Measurements from ENCODE around the gene IRF1. TPM values are rescaled to one million over a fixed set of nuclear protein-coding genes. Genes with fewer than 3 reads are reported as not detected.

The IRF1 gene
- total RNA-seq, 1 donor = 22.1 TPM

DNA sequence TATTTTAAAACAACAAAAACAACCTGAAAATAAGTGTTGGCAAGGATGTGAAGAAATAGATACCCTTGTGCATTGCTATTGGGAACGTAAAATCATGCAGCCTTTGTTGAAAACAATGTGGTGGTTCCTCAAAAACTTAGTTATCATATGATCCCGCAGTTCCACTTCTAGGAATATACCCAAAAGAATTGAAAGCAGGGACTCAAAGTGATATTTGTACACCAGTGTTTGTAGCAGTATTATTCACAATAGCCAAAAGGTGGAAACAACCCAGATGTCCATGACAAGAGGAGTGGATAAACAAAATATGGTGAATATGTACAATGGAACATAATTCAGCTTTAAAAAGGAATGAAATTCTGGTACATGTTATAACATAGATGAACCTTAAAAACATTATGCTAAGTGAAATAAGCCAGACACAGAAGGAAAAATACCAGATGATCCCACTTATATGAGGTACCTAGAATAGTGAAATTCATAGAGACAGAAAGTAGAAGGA lies 29.0 kb downstream of the IRF1 start:
- TF ChIP-seq CTCF (IDR thresholded peaks at IDR 0.05; ENCODE audit: extremely low read depth, low read depth, low read length) = no peak
- peaks cover 54% of the 10 kb centered on the region for H3K4me1 ChIP-seq (ENCODE audit: insufficient read depth, low read length)

GRCh38 chr5:132460846-132461568 lies 29.6 kb downstream of the IRF1 start:
- no peak for TF ChIP-seq CTCF (IDR thresholded peaks at IDR 0.05; ENCODE audit: extremely low read depth, low read depth, low read length)
- H3K4me3 ChIP-seq (ENCODE audit: insufficient read depth, low read length) = no peak overlapping the region
- H2AFZ ChIP-seq (ENCODE audit: low read length) = no peak overlapping the region
- H3K4me1 ChIP-seq (ENCODE audit: insufficient read depth, low read length) = peaks cover 54% of the 10 kb centered on the region
- H3K27ac ChIP-seq (ENCODE audit: low read depth, low read length) = no peak overlapping the region
- H3K79me2 ChIP-seq (ENCODE audit: insufficient read depth, low read length) = no peaks in the 10 kb centered on the region
- no peaks in the 10 kb centered on the region for H3K36me3 ChIP-seq (ENCODE audit: insufficient read depth, low read length)
- no peak for DNase-seq (ENCODE audit: insufficient read length, low spot score, missing footprints)
- no peaks in the 10 kb centered on the region for H3K9me3 ChIP-seq (ENCODE audit: low read depth, low read length)
- H3K4me2 ChIP-seq (ENCODE audit: insufficient read depth, low read length) = no peak overlapping the region
- H3K27me3 ChIP-seq (ENCODE audit: insufficient read depth, low read length) = no peaks in the 10 kb centered on the region
- H4K20me1 ChIP-seq (ENCODE audit: insufficient read depth, low read length) = peaks cover 2% of the 10 kb centered on the region

More for the DNA sequence above, 29.0 kb downstream of the IRF1 start:
- Histone ChIP-seq H3K4me2 (ENCODE audit: insufficient read depth, low read length) (no peak overlapping the region), H3K27me3 (ENCODE audit: insufficient read depth, low read length) (no peaks in the 10 kb centered on the region), H3K36me3 (ENCODE audit: insufficient read depth, low read length) (no peaks in the 10 kb centered on the region), H3K79me2 (ENCODE audit: insufficient read depth, low read length) (no peaks in the 10 kb centered on the region), H4K20me1 (ENCODE audit: insufficient read depth, low read length) (peaks cover 2% of the 10 kb centered on the region), H3K4me3 (ENCODE audit: insufficient read depth, low read length) (no peak overlapping the region), H2AFZ (ENCODE audit: low read length) (no peak overlapping the region), H3K27ac (ENCODE audit: low read depth, low read length) (no peak overlapping the region), H3K9me3 (ENCODE audit: low read depth, low read length) (no peaks in the 10 kb centered on the region)
- DNase-seq (ENCODE audit: insufficient read length, low spot score, missing footprints) = no peak

- peak; percentile 16 for TF ChIP-seq CTCF (IDR thresholded peaks at IDR 0.05; ENCODE audit: extremely low read depth, low read depth, low read length)
- DNase-seq (ENCODE audit: insufficient read length, low spot score, missing footprints) = no peak
- Histone ChIP-seq H3K4me3 (ENCODE audit: insufficient read depth, low read length) (no peak overlapping the region), H3K27ac (ENCODE audit: low read depth, low read length) (no peak overlapping the region), H3K4me2 (ENCODE audit: insufficient read depth, low read length) (no peak overlapping the region), H3K4me1 (ENCODE audit: insufficient read depth, low read length) (peaks cover 55% of the 10 kb centered on the region), H3K9me3 (ENCODE audit: low read depth, low read length) (no peaks in the 10 kb centered on the region), H4K20me1 (ENCODE audit: insufficient read depth, low read length) (peaks cover 2% of the 10 kb centered on the region), H2AFZ (ENCODE audit: low read length) (no peak overlapping the region), H3K79me2 (ENCODE audit: insufficient read depth, low read length) (no peaks in the 10 kb centered on the region), H3K27me3 (ENCODE audit: insufficient read depth, low read length) (no peaks in the 10 kb centered on the region), H3K36me3 (ENCODE audit: insufficient read depth, low read length) (no peaks in the 10 kb centered on the region)
Measured at GRCh38 chr5:132459983-132460838, 30.4 kb downstream of the IRF1 start.
